Measurements from ENCODE around the gene TPRA1.

Gene TPRA1

GRCh38 chr3:127590593-127591465 is at the start of gene TPRA1:
Gene TPRA1 (minus strand): TSS chr3:127590733. CDS start chr3:127580146, 10,587 bp downstream.
- DNase-seq (ENCODE audit: low read depth): peak; percentile 92

- no peak for DNase-seq (ENCODE audit: low read depth)
These were observed 49.5 kb upstream of the TPRA1 start for GRCh38 chr3:127640042-127640355.

- DNase-seq (ENCODE audit: low read depth): peak; percentile 30
These were observed 48.9 kb upstream of the TPRA1 start for GRCh38 chr3:127639173-127640041.

- no peak for DNase-seq (ENCODE audit: low read depth)
These were observed 47.4 kb upstream of the TPRA1 start for GRCh38 chr3:127637971-127638370.

GRCh38 chr3:127637546-127637945 is 47.0 kb upstream of the TPRA1 start:
- DNase-seq (ENCODE audit: low read depth): no peak

- no peak for DNase-seq (ENCODE audit: low read depth)
These were observed 44.1 kb upstream of the TPRA1 start for GRCh38 chr3:127634653-127635052.

- no peak for DNase-seq (ENCODE audit: low read depth)
These were observed 41.7 kb upstream of the TPRA1 start for GRCh38 chr3:127632035-127632820.

- no peak for DNase-seq (ENCODE audit: low read depth)
These were observed 40.5 kb upstream of the TPRA1 start for GRCh38 chr3:127630811-127631714.

GRCh38 chr3:127629467-127630403 is 39.2 kb upstream of the TPRA1 start:
- no peak for DNase-seq (ENCODE audit: low read depth)

GRCh38 chr3:127628788-127629466 is 38.4 kb upstream of the TPRA1 start, which contains the start of gene PODXL2:
Gene PODXL2 (plus strand): TSS chr3:127629185. CDS start chr3:127629220, 35 bp downstream.
- no peak for DNase-seq (ENCODE audit: low read depth)

- no peak for DNase-seq (ENCODE audit: low read depth)
These were observed 37.9 kb upstream of the TPRA1 start for GRCh38 chr3:127628426-127628787.

- DNase-seq (ENCODE audit: low read depth): no peak
These were observed 35.3 kb upstream of the TPRA1 start for GRCh38 chr3:127625821-127626220.

GRCh38 chr3:127624063-127624462 is 33.5 kb upstream of the TPRA1 start:
- DNase-seq (ENCODE audit: low read depth): no peak

GRCh38 chr3:127622772-127623576 is 32.4 kb upstream of the TPRA1 start:
- DNase-seq (ENCODE audit: low read depth): no peak

- DNase-seq (ENCODE audit: low read depth): no peak
These were observed 31.5 kb upstream of the TPRA1 start for GRCh38 chr3:127622031-127622430.

- DNase-seq (ENCODE audit: low read depth): no peak
These were observed 30.3 kb upstream of the TPRA1 start for GRCh38 chr3:127620637-127621375.

GRCh38 chr3:127618891-127619290 is 28.4 kb upstream of the TPRA1 start:
- DNase-seq (ENCODE audit: low read depth): no peak
